ENCODE results near the gene LEMD1.

The LEMD1 gene

GRCh38 chr1:205456383-205456867 is 34.6 kb upstream of the LEMD1 start:
- in situ Hi-C loops (cut with MboI; ENCODE audit: low sequenced_read_pairs, unreplicated experiment) = no loop called here
- TF ChIP-seq, protein P1, sequence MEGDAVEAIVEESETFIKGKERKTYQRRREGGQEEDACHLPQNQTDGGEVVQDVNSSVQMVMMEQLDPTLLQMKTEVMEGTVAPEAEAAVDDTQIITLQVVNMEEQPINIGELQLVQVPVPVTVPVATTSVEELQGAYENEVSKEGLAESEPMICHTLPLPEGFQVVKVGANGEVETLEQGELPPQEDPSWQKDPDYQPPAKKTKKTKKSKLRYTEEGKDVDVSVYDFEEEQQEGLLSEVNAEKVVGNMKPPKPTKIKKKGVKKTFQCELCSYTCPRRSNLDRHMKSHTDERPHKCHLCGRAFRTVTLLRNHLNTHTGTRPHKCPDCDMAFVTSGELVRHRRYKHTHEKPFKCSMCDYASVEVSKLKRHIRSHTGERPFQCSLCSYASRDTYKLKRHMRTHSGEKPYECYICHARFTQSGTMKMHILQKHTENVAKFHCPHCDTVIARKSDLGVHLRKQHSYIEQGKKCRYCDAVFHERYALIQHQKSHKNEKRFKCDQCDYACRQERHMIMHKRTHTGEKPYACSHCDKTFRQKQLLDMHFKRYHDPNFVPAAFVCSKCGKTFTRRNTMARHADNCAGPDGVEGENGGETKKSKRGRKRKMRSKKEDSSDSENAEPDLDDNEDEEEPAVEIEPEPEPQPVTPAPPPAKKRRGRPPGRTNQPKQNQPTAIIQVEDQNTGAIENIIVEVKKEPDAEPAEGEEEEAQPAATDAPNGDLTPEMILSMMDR (IDR thresholded peaks at IDR 0.05; ENCODE audit: borderline replicate concordance, control extremely low read depth, extremely low read depth, insufficient read depth, missing control alignments) = no peak
- DNase-seq (ENCODE audit: low spot score) = no peak

DNA sequence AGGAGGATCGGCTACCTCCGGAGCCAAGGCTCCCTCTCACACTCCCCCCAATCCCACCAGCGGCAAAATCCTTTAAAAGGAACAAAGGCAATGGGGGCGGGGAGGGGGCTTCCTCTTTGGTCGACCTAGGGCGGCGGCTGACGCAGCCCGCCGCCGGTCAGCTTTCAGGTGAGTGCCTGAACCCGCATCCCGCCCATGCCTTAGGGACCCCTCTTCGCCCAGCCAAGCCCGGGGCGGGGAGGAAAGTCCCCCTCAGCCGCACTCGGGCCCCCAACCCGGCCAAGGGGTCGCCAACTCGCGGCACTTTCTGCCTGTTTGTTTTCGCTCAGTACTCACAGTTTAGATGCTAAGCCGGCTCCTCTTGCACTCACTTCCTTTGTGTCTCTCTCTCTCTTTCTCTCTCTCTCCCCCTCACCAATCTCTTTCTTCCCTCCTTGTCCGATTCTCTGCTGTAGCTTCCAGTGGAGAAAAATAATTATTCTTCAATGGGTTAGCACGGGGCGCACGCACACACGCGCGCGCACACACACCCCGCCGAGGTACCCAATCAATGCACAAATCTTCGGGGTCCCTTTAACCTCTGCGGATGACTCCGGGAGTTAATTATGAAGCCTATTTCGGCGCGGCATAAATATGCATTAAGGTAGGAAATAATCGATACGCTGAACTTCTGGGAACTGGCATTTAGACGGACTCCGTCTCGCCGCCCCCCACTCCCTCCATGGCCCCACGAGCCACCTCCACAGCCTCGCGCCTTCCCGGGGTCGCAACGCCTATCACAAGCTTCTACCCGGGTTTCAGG is 33.9 kb upstream of the LEMD1 start, which contains the start of gene BLACAT1:
TSS of gene BLACAT1 (minus strand) at position 465 of the 802 bp plus-strand sequence.
- TF ChIP-seq, protein P1 (IDR thresholded peaks at IDR 0.05; ENCODE audit: borderline replicate concordance, control extremely low read depth, extremely low read depth, insufficient read depth, missing control alignments) = no peak
- no peak for DNase-seq (ENCODE audit: low spot score)
- in situ Hi-C loops (cut with MboI; ENCODE audit: low sequenced_read_pairs, unreplicated experiment) = no loop called here

- TF ChIP-seq, protein P1 (IDR thresholded peaks at IDR 0.05; ENCODE audit: borderline replicate concordance, control extremely low read depth, extremely low read depth, insufficient read depth, missing control alignments) = no peak
- DNase-seq (ENCODE audit: low spot score) = no peak
- in situ Hi-C loops (cut with MboI; ENCODE audit: low sequenced_read_pairs, unreplicated experiment) = no loop called here
These were observed 33.1 kb upstream of the LEMD1 start for GRCh38 chr1:205454903-205455335.

DNA sequence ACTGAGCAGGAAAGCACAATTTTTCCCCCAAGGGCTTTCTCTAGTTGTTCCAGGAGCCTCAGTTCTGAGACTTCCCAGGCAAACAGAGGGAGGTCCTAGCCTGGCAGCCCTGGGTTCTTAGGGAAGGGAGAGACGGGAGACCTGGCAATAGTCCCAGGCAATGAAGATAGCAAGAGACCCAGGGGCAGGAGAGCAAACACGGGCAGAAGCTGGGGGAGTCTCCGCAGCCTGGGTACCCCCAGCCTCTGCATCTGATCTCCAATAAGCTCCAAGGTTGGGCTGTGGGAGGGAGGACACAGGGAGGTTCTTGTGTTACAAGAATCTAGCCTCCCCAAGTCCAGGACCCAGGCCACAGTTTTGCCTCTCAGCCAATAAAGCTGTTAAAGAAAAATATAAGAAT is 31.6 kb upstream of the LEMD1 start:
- TF ChIP-seq, protein P1 (IDR thresholded peaks at IDR 0.05; ENCODE audit: borderline replicate concordance, control extremely low read depth, extremely low read depth, insufficient read depth, missing control alignments) = no peak
- DNase-seq (ENCODE audit: low spot score) = no peak
- in situ Hi-C loops (cut with MboI; ENCODE audit: low sequenced_read_pairs, unreplicated experiment) = no loop called here

DNA sequence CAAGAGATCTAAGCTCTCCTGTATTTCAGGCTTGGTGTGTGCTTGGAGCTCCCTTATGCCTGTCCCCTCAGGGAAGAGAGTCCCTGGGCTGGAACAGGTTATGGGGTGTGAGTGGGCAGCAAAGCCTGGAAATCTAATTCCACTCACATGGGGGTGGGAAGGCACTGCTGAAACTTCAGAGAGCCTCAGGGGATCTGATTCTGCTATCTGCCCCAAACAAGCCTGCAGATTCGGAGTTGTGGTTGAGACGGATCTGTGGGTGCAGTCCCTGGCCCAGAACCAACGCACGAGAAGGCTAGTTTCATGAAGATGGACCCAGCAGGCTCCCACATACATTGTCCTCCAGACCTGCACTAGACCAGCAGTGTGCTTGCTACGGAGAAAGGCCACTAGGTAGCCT is 31.1 kb upstream of the LEMD1 start:
- in situ Hi-C loops (cut with MboI; ENCODE audit: low sequenced_read_pairs, unreplicated experiment) = no loop called here
- TF ChIP-seq, protein P1 (IDR thresholded peaks at IDR 0.05; ENCODE audit: borderline replicate concordance, control extremely low read depth, extremely low read depth, insufficient read depth, missing control alignments) = no peak
- no peak for DNase-seq (ENCODE audit: low spot score)

DNA sequence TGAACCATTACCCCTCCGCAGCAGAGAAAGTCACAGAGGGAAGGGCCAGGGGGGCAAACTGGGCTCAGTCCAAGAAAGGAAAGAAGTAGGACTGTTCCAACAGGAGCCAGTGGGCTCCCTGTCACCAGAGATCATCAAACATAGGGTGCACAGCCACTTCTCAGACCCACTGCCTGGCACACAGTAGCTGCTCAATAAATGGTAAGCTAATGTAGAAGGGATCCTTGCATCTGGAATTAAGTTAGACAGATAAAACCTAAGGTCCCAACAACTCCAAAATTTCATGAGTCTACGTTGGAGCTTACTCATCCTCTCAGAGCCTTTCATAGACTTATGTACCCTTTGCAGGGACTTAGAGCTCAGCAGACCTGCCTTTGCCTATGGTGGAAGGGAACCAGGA is 30.5 kb upstream of the LEMD1 start:
- TF ChIP-seq, protein P1 (IDR thresholded peaks at IDR 0.05; ENCODE audit: borderline replicate concordance, control extremely low read depth, extremely low read depth, insufficient read depth, missing control alignments) = no peak
- no peak for DNase-seq (ENCODE audit: low spot score)
- in situ Hi-C loops (cut with MboI; ENCODE audit: low sequenced_read_pairs, unreplicated experiment) = no loop called here

All from GM13976 (cell line).